ENCODE measurements around the gene HACD2. TPM values are rescaled to one million over a fixed set of nuclear protein-coding genes. Genes with fewer than 3 reads are reported as not detected.

The HACD2 gene
- polyA plus RNA-seq, 1 of the 3 experiments (the other 2 are of a cell fraction) = 13.8 TPM

GRCh38 chr3:123584284-123584987 lies 417 bp downstream of the HACD2 start:
- Histone ChIP-seq H3F3A (replicated peaks; ENCODE audit: insufficient read depth) (peaks cover 15% of the 10 kb centered on the region), H3K4me1 (ENCODE audit: control insufficient read depth in 1 of 2, insufficient read depth in 2 of 2, low read depth in 1 of 2, low read length in 1 of 2) (peaks cover 4 to 9% of the 10 kb centered on the region in 2 experiments; a peak in 3 of 4 replicates), H3K27ac (ENCODE audit: low read depth in 2 of 2, low read length in 1 of 2) (peak overlapping the region; percentile 81 to 94; a peak in 3 of 4 replicates), H3K4me2 (peak overlapping the region; percentile 79), H3K79me2 (ENCODE audit: insufficient read depth) (peaks cover 40% of the 10 kb centered on the region), H4K20me1 (ENCODE audit: insufficient read depth) (no peaks in the 10 kb centered on the region), H3K36me3 (replicated peaks in 1 of 2; ENCODE audit: control insufficient read depth in 1 of 2, insufficient read depth in 2 of 2, low read length in 1 of 2) (peaks cover 7 to 28% of the 10 kb centered on the region in 2 experiments), H3K9ac (peak overlapping the region; percentile 87), H3K9me2 (no peaks in the 10 kb centered on the region), H3K27me3 (ENCODE audit: insufficient read depth) (no peaks in the 10 kb centered on the region), H2AFZ (ENCODE audit: low read depth) (peak overlapping the region; percentile 82), H3K4me3 (ENCODE audit: low read depth in 2 of 2, low read length in 1 of 2) (peak overlapping the region; percentile 78 to 93), H3K9me3 (no peaks in the 10 kb centered on the region)
- DNase-seq = peak; percentile 79
- ChIA-PET POLR2A (no interaction called here), CTCF (interaction anchor here (0.7 to 4.3 kb wide), 10 partner anchors 12 to 1983 kb away, joined by 3 to 29 read pairs (median 4); no protein-coding TSS in a partner anchor)
- WGBS (ENCODE audit: low lambda C conversion rate) = 1% methylated on average over 9 of the region's 65 CpGs
- TF ChIP-seq FOSL2 (IDR thresholded peaks at IDR 0.05; ENCODE audit: borderline replicate concordance, low read depth) (no peak), MXI1 (IDR thresholded peaks at IDR 0.05; ENCODE audit: low read depth, low read length) (no peak; the same call in 1 of the 2 replicates), FOXJ3 (CRISPR knock-in tag; IDR thresholded peaks at IDR 0.05) (no peak), NFIC (IDR thresholded peaks at IDR 0.05; ENCODE audit: borderline replicate concordance) (no peak), GABPA (IDR thresholded peaks at IDR 0.05; ENCODE audit: low read depth) (no peak), SIN3A (IDR thresholded peaks at IDR 0.05; ENCODE audit: borderline replicate concordance, low read depth, low read length) (peak; percentile 16; the same call in 1 of the 2 replicates), TEAD4 (IDR thresholded peaks at IDR 0.05; ENCODE audit: borderline replicate concordance, insufficient read depth) (0 out of 2 replicates have a peak, but pooled peaks have one; percentile 23), MAX (IDR thresholded peaks at IDR 0.05; ENCODE audit: low read depth) (no peak), RAD21 (IDR thresholded peaks at IDR 0.05; ENCODE audit: low read length) (no peak), PBX3 (IDR thresholded peaks at IDR 0.05) (no peak), EP300 (IDR thresholded peaks at IDR 0.05; ENCODE audit: borderline replicate concordance in 1 of 2, low read depth in 1 of 2, low read length in 1 of 2) (no peak), SMC3 (IDR thresholded peaks at IDR 0.05; ENCODE audit: low read depth, low read length) (no peak), EZH2phosphoT487 (IDR thresholded peaks at IDR 0.05; ENCODE audit: borderline replicate concordance, low read depth) (no peak), ZBTB33 (IDR thresholded peaks at IDR 0.05; ENCODE audit: borderline replicate concordance, low read depth) (no peak), RXRA (IDR thresholded peaks at IDR 0.05; ENCODE audit: borderline replicate concordance, low read depth) (no peak), TCF12 (IDR thresholded peaks at IDR 0.05) (no peak), RCOR1 (IDR thresholded peaks at IDR 0.05; ENCODE audit: low read length) (no peak), NRF1 (IDR thresholded peaks at IDR 0.05; ENCODE audit: low read depth, low read length) (no peak), CTCF (IDR thresholded peaks at IDR 0.05) (peak; percentile 17; the same call in 1 of the 2 replicates), POLR2AphosphoS5 (IDR thresholded peaks at IDR 0.05; ENCODE audit: low read depth, low read length) (no peak)

All from SK-N-SH (cell line).